Endothelial cell of umbilical vein (primary cell): ENCODE measurements around the gene HSD17B7. TPM values are rescaled to one million over a fixed set of nuclear protein-coding genes. Genes with fewer than 3 reads are reported as not detected.

Experiments used
- BruUV-seq: library from RNA; stranded (reverse); fragments of 400-500 nt; replicated peaks from 2 replicates; lab custom pipeline; 2021; lab: Mats Ljungman, UMichigan
- CTCF ChIA-PET: fragments of 300-600, 350-600 bp; sonication (Branson Sonifier 250); formaldehyde crosslinking; loops from one replicate; lab custom pipeline; 2021; ENCODE audit warnings: antibody characterized with exemption, inconsistent platforms; lab: Charles Lee
- POLR2A ChIA-PET: fragments of 300-600, 350-600 bp; sonication (Branson Sonifier 250); formaldehyde crosslinking; loops from one replicate; lab custom pipeline; 2021; ENCODE audit warnings: antibody characterized with exemption, inconsistent platforms; lab: Charles Lee
- DNase-seq: peaks from one replicate; pipeline ENCODE4 v3.0.0-alpha.2; 2011; ENCODE audit warnings: low read depth, low spot score
- FAIRE-seq: peaks from 2 replicates; lab custom pipeline; 2011; peaks lifted over from hg19 to GRCh38; lab: Jason Lieb, UNC
- H2AFZ ChIP-seq: 2 replicates; pipeline ENCODE4 v1.6.0; 2012; ENCODE audit warnings: low read depth, low read length, control low read depth, inconsistent platforms
- H3K27ac ChIP-seq: 2 replicates; pipeline ENCODE4 v1.5.1; 2011; ENCODE audit warnings: low read depth, mild to moderate bottlenecking, control low read depth, low read length, moderate library complexity; ENCODE audit not compliant: insufficient read depth
- H3K27me3 ChIP-seq, 2 experiments: 2 replicates each; pipeline versions ENCODE4 v1.6.0 to v1.6.1; 2011; ENCODE audit warnings: low read length in 2 of 2, mixed read lengths in 1 of 2; ENCODE audit not compliant: control insufficient read depth in 2 of 2, insufficient read depth in 2 of 2
- H3K36me3 ChIP-seq, 2 experiments: 2 replicates in 1 of 2; 3 replicates in 1 of 2; pipeline ENCODE4 v1.5.1; 2011; ENCODE audit warnings: low read length in 2 of 2, mild to moderate bottlenecking in 1 of 2, moderate library complexity in 1 of 2; ENCODE audit not compliant: control insufficient read depth in 2 of 2, insufficient read depth in 2 of 2; ENCODE audit errors: extremely low read depth in 1 of 2
- H3K4me1 ChIP-seq: 3 replicates; pipeline ENCODE4 v1.5.1; 2011; ENCODE audit warnings: mild to moderate bottlenecking, low read length; ENCODE audit not compliant: control insufficient read depth, insufficient read depth; ENCODE audit errors: extremely low read depth
- H3K4me2 ChIP-seq: 2 replicates; pipeline ENCODE4 v1.6.1; 2011; ENCODE audit warnings: low read length, control low read depth, mixed read lengths; ENCODE audit not compliant: insufficient read depth
- H3K4me3 ChIP-seq, 3 experiments: fragments of 200-600 bp in 1 of 3; sonication (generic), shearing (Covaris generic) in 1 of 3; replicated peaks in 1 of 3; 2 replicates each; pipeline ENCODE4 v1.5.1; 2011 to 2016; ENCODE audit warnings: control low read depth in 3 of 3, low read length in 3 of 3, mild to moderate bottlenecking in 2 of 3, inconsistent platforms in 1 of 3, low read depth in 1 of 3, moderate library complexity in 1 of 3; ENCODE audit not compliant: insufficient read depth in 1 of 3
- H3K79me2 ChIP-seq: 2 replicates; pipeline ENCODE4 v1.6.0; 2012; ENCODE audit warnings: low read length, inconsistent platforms; ENCODE audit not compliant: control insufficient read depth, insufficient read depth
- H3K9ac ChIP-seq: replicated peaks from 2 replicates; pipeline ENCODE3; 2011; ENCODE audit warnings: low read length, control low read depth; ENCODE audit not compliant: insufficient read depth; ENCODE audit errors: extremely low read depth
- H3K9me1 ChIP-seq: replicated peaks from 3 replicates; pipeline ENCODE4 v1.6.0; 2011; ENCODE audit warnings: mild to moderate bottlenecking, low read length; ENCODE audit not compliant: control insufficient read depth, insufficient read depth; ENCODE audit errors: extremely low read depth
- H3K9me3 ChIP-seq: replicated peaks from 2 replicates; pipeline ENCODE4 v1.5.1; 2012; ENCODE audit warnings: low read length, inconsistent platforms; ENCODE audit not compliant: control insufficient read depth, insufficient read depth
- H4K20me1 ChIP-seq: replicated peaks from 2 replicates; pipeline ENCODE3; 2011; ENCODE audit warnings: mild to moderate bottlenecking, low read length; ENCODE audit not compliant: control insufficient read depth, insufficient read depth; ENCODE audit errors: extremely low read depth
- EZH2 ChIP-seq: IDR thresholded peaks from 2 replicates; pipeline ENCODE4 v1.6.1; 2012; ENCODE audit warnings: borderline replicate concordance, low read depth, mild to moderate bottlenecking, moderate library complexity, low read length, inconsistent platforms; ENCODE audit not compliant: severe bottlenecking
- FOS ChIP-seq: IDR thresholded peaks from 2 replicates; pipeline ENCODE4 v1.6.1; 2011; ENCODE audit warnings: mild to moderate bottlenecking, low read length, moderate library complexity, borderline replicate concordance; ENCODE audit not compliant: insufficient read depth
- GATA2 ChIP-seq: IDR thresholded peaks from 2 replicates; pipeline ENCODE4 v1.7.0; 2011; ENCODE audit warnings: low read depth, mild to moderate bottlenecking, moderate library complexity, mixed read lengths, low read length; ENCODE audit not compliant: insufficient read length, insufficient read depth
- JUN ChIP-seq: IDR thresholded peaks from 2 replicates; pipeline ENCODE4 v1.6.1; 2011; ENCODE audit warnings: borderline replicate concordance, low read depth; ENCODE audit not compliant: insufficient read length, insufficient read depth
- MYC ChIP-seq: IDR thresholded peaks from one replicate; pipeline ENCODE4 v1.6.1; 2011; ENCODE audit warnings: mild to moderate bottlenecking, low read depth, low read length
- POLR2A ChIP-seq: IDR thresholded peaks from 2 replicates; pipeline ENCODE4 v1.6.1; 2012; ENCODE audit warnings: low read depth, mild to moderate bottlenecking, control low read depth, low read length
- POLR2AphosphoS5 ChIP-seq: IDR thresholded peaks from 2 replicates; pipeline ENCODE4 v1.6.1; 2012; ENCODE audit warnings: low read depth, mild to moderate bottlenecking, control low read depth, low read length, moderate library complexity; ENCODE audit not compliant: insufficient read depth
- dilution Hi-C: fragments of 300-500 bp; cut with MboI; formaldehyde crosslinking; loops from one replicate; pipeline ENCODE4 v1.15.0; 2019; ENCODE audit warnings: low sequenced_read_pairs; ENCODE audit not compliant: extremely low pct_ligation_motif_present
- intact Hi-C: fragments of 100-400 bp; cut with micrococcal nuclease; formaldehyde crosslinking; loops from one replicate; pipeline ENCODE4 v1.10.0; 2022
- polyA plus RNA-seq, 4 experiments: library from polyadenylated mRNA; depleted of rRNA in 3 of 4; stranded (reverse) in 3 of 4; unstranded in 1 of 4; fragments of >200 nt; gene quantifications; 2 replicates each; pipeline versions ENCODE4 v1.2.1 to v1.2.3, GENCODE V29; 2011 to 2012; ENCODE audit warnings: missing spikeins in 1 of 4
- total RNA-seq: library from RNA; stranded (reverse); gene quantifications from 2 replicates; pipeline ENCODE4 v1.2.3, GENCODE V29; 2021
- TF ChIP-seq, protein P1 (sequence below): IDR thresholded peaks from 2 replicates; pipeline ENCODE4 v1.6.1; 2011; ENCODE audit not compliant: insufficient read depth, insufficient read length
- TF ChIP-seq, protein P2 (sequence below), 2 donors: IDR thresholded peaks; 1 replicate in 1 of 2; 2 replicates in 1 of 2; pipeline ENCODE4 v1.5.1; 2011; ENCODE audit warnings: low read length in 2 of 2, mild to moderate bottlenecking in 2 of 2, moderate library complexity in 2 of 2, control low read depth in 1 of 2, inconsistent platforms in 1 of 2, low read depth in 1 of 2; ENCODE audit not compliant: insufficient read depth in 1 of 2; ENCODE audit errors: extremely low read depth in 1 of 2

Gene HSD17B7
- total and polyA plus RNA-seq, 2 donors (not counting 3 experiments of a cell fraction or from before 2014, with no cell fraction given) = 17.7 to 26.6 TPM

DNA sequence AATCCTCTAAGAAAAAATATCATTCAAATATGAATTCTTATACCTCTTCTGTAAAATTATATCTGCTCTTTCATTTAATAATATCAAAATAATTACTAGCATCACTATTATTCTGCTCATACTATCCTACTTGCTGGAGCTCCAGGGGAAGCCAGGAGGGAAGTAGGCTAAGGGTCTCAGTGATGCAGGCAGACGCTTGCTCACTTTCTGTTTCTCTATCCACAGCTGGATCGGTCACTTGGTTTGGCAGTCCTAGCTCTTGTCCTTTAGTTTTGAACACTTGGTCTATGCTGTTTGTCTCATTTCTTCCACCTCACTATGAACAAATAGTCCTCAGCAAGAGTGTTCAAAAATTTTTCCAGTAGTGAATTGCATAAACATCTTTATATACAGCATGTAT, 59.2 kb downstream of the HSD17B7 start:
- DNase-seq = no peak
- H2AFZ ChIP-seq = no peak overlapping the region

More for the DNA sequence above, 59.2 kb downstream of the HSD17B7 start:
- no peaks in the 10 kb centered on the region for H3K36me3 ChIP-seq
- dilution Hi-C loops = loop anchor here (25.0 kb wide), 1 partner anchor 213 kb away; the partner anchor contains the start of gene RGS4
- H4K20me1 ChIP-seq = no peaks in the 10 kb centered on the region
- H3K4me2 ChIP-seq = no peak overlapping the region
- peaks cover 15% of the 10 kb centered on the region for H3K4me1 ChIP-seq
- intact Hi-C loops = loop anchor here (10.0 kb wide), 1 partner anchor 685 kb away; no protein-coding TSS in a partner anchor
- no peak for FAIRE-seq
- ChIA-PET POLR2A (no interaction called here), CTCF (interaction anchor here (0.9 to 4.7 kb wide), 8 partner anchors 9 to 466 kb away, joined by 4 to 129 read pairs (median 20); partner anchors contain the start of gene RGS4)
- no peak overlapping the region for H3K27ac ChIP-seq
- no peak for TF ChIP-seq POLR2A
- TF ChIP-seq JUN = no peak
- no peak for TF ChIP-seq MYC
- TF ChIP-seq EZH2 = no peak
- TF ChIP-seq, protein P1, sequence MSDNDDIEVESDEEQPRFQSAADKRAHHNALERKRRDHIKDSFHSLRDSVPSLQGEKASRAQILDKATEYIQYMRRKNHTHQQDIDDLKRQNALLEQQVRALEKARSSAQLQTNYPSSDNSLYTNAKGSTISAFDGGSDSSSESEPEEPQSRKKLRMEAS = no peak
- no peak for TF ChIP-seq GATA2
- TF ChIP-seq, protein P2, sequence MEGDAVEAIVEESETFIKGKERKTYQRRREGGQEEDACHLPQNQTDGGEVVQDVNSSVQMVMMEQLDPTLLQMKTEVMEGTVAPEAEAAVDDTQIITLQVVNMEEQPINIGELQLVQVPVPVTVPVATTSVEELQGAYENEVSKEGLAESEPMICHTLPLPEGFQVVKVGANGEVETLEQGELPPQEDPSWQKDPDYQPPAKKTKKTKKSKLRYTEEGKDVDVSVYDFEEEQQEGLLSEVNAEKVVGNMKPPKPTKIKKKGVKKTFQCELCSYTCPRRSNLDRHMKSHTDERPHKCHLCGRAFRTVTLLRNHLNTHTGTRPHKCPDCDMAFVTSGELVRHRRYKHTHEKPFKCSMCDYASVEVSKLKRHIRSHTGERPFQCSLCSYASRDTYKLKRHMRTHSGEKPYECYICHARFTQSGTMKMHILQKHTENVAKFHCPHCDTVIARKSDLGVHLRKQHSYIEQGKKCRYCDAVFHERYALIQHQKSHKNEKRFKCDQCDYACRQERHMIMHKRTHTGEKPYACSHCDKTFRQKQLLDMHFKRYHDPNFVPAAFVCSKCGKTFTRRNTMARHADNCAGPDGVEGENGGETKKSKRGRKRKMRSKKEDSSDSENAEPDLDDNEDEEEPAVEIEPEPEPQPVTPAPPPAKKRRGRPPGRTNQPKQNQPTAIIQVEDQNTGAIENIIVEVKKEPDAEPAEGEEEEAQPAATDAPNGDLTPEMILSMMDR (IDR thresholded peaks at IDR 0.05; ENCODE audit: extremely low read depth in 1 of 2, insufficient read depth in 1 of 2, low read depth in 1 of 2, low read length in 2 of 2) = no peak
- no peak for TF ChIP-seq FOS
- TF ChIP-seq POLR2AphosphoS5 = no peak
- no peak overlapping the region for H3K4me3 ChIP-seq
- no peaks in the 10 kb centered on the region for H3K27me3 ChIP-seq
- H3K9me1 ChIP-seq = no peaks in the 10 kb centered on the region
- H3K9me3 ChIP-seq = no peaks in the 10 kb centered on the region
- no peaks in the 10 kb centered on the region for H3K79me2 ChIP-seq
- no TSS peak for BruUV-seq
- H3K9ac ChIP-seq = no peak overlapping the region
